ENCODE data around the gene ATG13. TPM values are rescaled to one million over a fixed set of nuclear protein-coding genes. Genes with fewer than 3 reads are reported as not detected.

The ATG13 gene
- total RNA-seq, 4 donors from 2014 or later, result 68.8 to 94.3 (median 90.2) TPM

DNA sequence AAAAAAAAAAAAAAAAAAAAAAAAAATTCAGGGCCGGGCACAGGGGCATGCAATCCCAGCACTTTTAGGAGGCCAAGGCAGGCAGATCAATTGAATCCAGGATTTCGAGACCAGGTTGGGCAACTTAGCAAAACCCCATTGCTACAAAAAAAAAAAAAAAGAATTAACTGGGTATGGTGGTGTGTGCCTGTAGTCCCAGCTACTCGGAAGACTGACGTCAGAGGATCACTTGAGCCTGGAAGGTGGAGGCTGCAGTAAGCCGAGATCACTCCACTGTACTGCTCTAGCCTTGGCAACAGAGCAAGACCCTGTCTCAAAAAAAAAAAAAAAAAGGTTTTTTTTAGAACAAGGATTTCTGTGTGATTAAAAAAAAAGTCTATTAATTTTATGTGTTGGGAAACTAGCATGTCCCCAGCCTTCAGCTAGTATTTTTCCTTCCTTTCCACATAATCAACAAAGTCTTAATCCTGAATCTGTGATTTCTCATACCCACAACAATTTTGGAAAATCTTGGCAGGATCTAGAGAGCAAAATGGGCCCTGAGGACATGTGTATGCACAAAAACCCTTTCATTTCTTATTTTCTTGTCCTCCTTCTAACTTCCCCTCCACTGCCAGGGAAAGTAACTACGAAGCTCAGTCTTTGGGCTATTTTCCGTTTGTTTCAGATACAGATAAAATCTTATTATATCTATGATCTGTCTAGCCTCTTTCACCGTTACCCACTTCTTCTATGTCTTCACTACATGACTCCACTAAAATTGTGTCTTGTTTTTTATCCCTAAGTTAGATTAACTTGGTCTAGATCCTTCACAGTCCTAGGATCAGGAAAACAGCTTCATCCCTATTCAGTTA lies 17.8 kb upstream of the ATG13 start:
- DNase-seq (ENCODE audit: low spot score in 2 of 2), result no peak
- H3K4me1 ChIP-seq, result peaks cover 19% of the 10 kb centered on the region
- TF ChIP-seq, protein P1, sequence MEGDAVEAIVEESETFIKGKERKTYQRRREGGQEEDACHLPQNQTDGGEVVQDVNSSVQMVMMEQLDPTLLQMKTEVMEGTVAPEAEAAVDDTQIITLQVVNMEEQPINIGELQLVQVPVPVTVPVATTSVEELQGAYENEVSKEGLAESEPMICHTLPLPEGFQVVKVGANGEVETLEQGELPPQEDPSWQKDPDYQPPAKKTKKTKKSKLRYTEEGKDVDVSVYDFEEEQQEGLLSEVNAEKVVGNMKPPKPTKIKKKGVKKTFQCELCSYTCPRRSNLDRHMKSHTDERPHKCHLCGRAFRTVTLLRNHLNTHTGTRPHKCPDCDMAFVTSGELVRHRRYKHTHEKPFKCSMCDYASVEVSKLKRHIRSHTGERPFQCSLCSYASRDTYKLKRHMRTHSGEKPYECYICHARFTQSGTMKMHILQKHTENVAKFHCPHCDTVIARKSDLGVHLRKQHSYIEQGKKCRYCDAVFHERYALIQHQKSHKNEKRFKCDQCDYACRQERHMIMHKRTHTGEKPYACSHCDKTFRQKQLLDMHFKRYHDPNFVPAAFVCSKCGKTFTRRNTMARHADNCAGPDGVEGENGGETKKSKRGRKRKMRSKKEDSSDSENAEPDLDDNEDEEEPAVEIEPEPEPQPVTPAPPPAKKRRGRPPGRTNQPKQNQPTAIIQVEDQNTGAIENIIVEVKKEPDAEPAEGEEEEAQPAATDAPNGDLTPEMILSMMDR (IDR thresholded peaks at IDR 0.05), result no peak
- TF ChIP-seq POLR2A (IDR thresholded peaks at IDR 0.05) (no peak), EP300 (IDR thresholded peaks at IDR 0.05) (no peak), POLR2AphosphoS5 (IDR thresholded peaks at IDR 0.05) (no peak)
- no peaks in the 10 kb centered on the region for H3K9me3 ChIP-seq
- 77% methylated on average over 8 of the region's 8 CpGs for WGBS
- H3K27ac ChIP-seq, result peak overlapping the region; percentile 25
- no peak overlapping the region for H3K4me3 ChIP-seq
- H3K27me3 ChIP-seq, result no peaks in the 10 kb centered on the region
- H3K36me3 ChIP-seq, result no peaks in the 10 kb centered on the region

DNA sequence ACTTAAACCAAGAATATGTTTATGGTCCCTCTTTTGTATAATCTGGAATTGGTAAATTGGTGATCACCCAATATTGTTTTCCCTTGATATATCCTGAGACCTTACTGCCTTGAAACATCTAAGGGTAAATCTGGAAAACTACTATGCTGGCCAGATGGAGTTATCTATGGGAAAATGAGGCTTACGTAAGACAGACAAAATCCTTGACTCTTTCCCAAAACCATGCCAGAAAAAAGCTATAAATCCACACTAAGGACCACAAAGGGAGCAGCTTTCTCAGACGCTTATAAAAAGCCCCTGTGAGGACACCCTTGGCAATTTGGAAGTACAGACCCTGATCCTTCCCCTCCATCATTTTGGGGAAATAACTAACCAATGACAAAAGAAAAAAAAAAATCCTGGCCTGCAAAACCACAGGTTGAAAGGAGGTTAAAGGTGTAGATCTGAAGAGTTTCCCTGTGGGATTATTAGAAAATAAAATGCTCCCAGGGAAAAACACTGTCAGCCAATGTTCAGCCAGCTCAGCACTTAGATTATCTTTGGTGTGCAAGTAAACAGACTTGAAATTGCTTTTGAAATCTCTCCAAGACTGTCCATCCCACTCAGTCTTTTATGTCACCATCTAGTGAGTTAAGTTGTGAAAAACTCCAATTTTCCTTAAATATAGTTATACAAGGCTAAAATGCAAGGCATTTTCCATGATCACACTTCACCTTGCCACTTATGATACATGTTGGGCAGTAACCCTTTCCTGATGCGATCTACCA lies 17.0 kb upstream of the ATG13 start:
- TF ChIP-seq EP300 (IDR thresholded peaks at IDR 0.05) (no peak), POLR2AphosphoS5 (IDR thresholded peaks at IDR 0.05) (no peak), POLR2A (IDR thresholded peaks at IDR 0.05) (no peak)
- TF ChIP-seq, protein P1 (IDR thresholded peaks at IDR 0.05), result no peak

DNA sequence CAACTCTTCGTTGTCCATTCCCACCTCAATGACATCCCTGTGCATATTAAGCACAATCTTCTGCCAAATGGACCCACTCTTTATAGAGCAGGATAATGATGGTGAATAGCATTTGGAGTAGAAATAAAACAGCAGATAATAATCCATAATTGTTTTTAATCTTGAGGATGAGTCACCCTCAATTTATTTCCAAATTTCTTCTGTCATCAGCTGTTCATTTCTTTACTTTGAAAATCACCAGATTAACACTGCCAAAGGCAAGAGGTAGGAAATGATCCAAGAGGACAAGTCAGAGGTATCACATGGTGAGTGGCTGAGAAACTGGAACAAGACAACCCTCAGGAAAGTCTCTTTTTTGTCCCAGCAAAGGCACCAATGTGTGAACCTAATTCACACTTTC lies 16.2 kb upstream of the ATG13 start:
- TF ChIP-seq EP300 (IDR thresholded peaks at IDR 0.05), result no peak
- no peak for TF ChIP-seq POLR2AphosphoS5 (IDR thresholded peaks at IDR 0.05)
- TF ChIP-seq, protein P1 (IDR thresholded peaks at IDR 0.05), result no peak
- Histone ChIP-seq H3K27ac (peak overlapping the region; percentile 23), H3K27me3 (no peaks in the 10 kb centered on the region), H3K36me3 (no peaks in the 10 kb centered on the region), H3K4me3 (no peak overlapping the region), H3K4me1 (peaks cover 17% of the 10 kb centered on the region), H3K9me3 (no peaks in the 10 kb centered on the region)
- no peak for DNase-seq (ENCODE audit: low spot score in 2 of 2)
- 25% methylated on average over 1 of the region's 1 CpG for WGBS

More for the DNA sequence above, 17.0 kb upstream of the ATG13 start:
- Histone ChIP-seq H3K4me3 (no peak overlapping the region), H3K27ac (peak overlapping the region; percentile 25), H3K27me3 (no peaks in the 10 kb centered on the region), H3K9me3 (no peaks in the 10 kb centered on the region), H3K4me1 (peaks cover 17% of the 10 kb centered on the region), H3K36me3 (no peaks in the 10 kb centered on the region)
- WGBS, result 70% methylated on average over 3 of the region's 3 CpGs
- no peak for DNase-seq (ENCODE audit: low spot score in 2 of 2)

DNA sequence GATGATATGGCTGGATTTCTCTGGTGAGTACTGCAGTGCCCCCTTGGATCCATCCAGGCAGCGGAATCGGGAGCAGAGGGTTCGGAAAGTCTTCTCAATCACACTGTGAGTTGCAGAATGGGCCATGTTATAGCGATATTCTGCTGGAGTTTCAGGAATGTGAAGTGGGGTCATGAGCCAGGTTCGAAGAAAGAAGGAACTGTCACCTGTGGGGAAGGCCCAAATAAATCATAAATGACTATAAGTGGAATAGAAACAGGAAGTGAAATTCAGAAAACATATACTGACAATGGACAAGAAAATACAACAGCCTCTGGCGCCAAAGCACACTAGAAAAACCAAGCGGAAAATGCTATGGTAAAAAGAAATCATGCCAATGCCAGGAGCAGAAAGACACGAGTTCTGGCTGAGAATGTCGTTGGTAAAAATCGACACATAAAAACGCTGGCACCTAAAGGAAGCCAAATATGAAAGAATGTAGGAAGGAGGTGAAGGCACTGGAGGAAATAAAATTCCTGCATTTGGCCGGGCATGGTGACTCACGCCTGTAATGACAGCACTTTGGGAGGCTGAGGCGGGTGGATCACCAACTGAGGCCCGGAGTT lies 13.5 kb upstream of the ATG13 start:
- H3K27me3 ChIP-seq, result no peaks in the 10 kb centered on the region
- no peaks in the 10 kb centered on the region for H3K9me3 ChIP-seq
- WGBS, result 87% methylated on average over 15 of the region's 15 CpGs
- no peak for DNase-seq (ENCODE audit: low spot score in 2 of 2)
- H3K4me1 ChIP-seq, result peaks cover 15% of the 10 kb centered on the region
- no peak overlapping the region for H3K27ac ChIP-seq
- no peaks in the 10 kb centered on the region for H3K36me3 ChIP-seq
- no peak overlapping the region for H3K4me3 ChIP-seq
- TF ChIP-seq, protein P1 (IDR thresholded peaks at IDR 0.05), result no peak
- TF ChIP-seq POLR2AphosphoS5 (IDR thresholded peaks at IDR 0.05) (no peak), EP300 (IDR thresholded peaks at IDR 0.05) (no peak), POLR2A (IDR thresholded peaks at IDR 0.05) (no peak)

DNA sequence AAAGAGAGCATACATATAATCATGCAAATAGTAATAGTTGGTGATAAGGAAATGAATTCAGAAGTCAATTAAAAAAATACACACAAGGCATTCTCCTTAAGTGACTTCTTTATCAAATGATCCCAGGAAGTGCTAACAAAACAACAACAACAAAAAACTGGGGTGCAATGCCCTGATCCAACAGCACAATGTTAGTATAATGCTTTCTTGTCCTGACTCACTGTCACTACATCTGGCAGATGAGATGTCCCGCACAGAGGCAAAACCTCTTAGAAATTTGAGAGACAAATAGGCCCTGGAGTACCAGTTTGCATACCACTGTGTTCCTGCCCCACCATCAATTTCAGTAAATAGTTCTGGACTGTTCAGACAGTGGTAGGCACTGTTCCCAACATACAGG lies 12.6 kb upstream of the ATG13 start:
- 67% methylated on average over 1 of the region's 1 CpG for WGBS
- TF ChIP-seq POLR2AphosphoS5 (IDR thresholded peaks at IDR 0.05) (no peak), POLR2A (IDR thresholded peaks at IDR 0.05) (no peak), EP300 (IDR thresholded peaks at IDR 0.05) (no peak)
- TF ChIP-seq, protein P1 (IDR thresholded peaks at IDR 0.05), result no peak
- Histone ChIP-seq H3K4me1 (peaks cover 14% of the 10 kb centered on the region), H3K4me3 (no peak overlapping the region), H3K36me3 (no peaks in the 10 kb centered on the region), H3K9me3 (no peaks in the 10 kb centered on the region), H3K27me3 (no peaks in the 10 kb centered on the region), H3K27ac (no peak overlapping the region)
- DNase-seq (ENCODE audit: low spot score in 2 of 2), result no peak
